Left renal pelvis (tissue), 4 donors: ENCODE data around the gene RAD9B. TPM values are rescaled to one million over a fixed set of nuclear protein-coding genes. Genes with fewer than 3 reads are reported as not detected.

Experiments
- DNase-seq, 4 donors: peaks; one replicate each; pipeline ENCODE4 v3.0.0-alpha.2; 2013; ENCODE audit warnings: low read depth in 4 of 4, low spot score in 3 of 4
- polyA plus RNA-seq, 4 donors: library from polyadenylated mRNA; unstranded; fragments of 120-200 nt; gene quantifications; one replicate each; pipeline ENCODE4 v1.2.1, GENCODE V29; 2013; ENCODE audit not compliant: insufficient read length in 4 of 4

Gene RAD9B
- polyA plus RNA-seq, 4 donors = 1.1 to 1.5 (median 1.3) TPM

GRCh38 chr12:110550981-110551380 is 48.9 kb downstream of the RAD9B start:
- no peak for DNase-seq

Other genes starting within 250 kb of the RAD9B start
- 100 to 1,000 TPM; 114 to 176 (median 150) TPM for gene ATP2A2, start 221.1 kb upstream of the RAD9B start, polyA plus RNA-seq
- gene ANAPC7, start 98.6 kb upstream of the RAD9B start, polyA plus RNA-seq = 10 to 100 TPM; 57.5 to 92.4 (median 79.1) TPM
- 100 to 1,000 TPM; 174 to 312 (median 244) TPM for gene ARPC3, start 52.0 kb upstream of the RAD9B start, polyA plus RNA-seq
- 10 to 100 TPM; 29.3 to 43.3 (median 36.2) TPM for gene GPN3, start 34.1 kb upstream of the RAD9B start, polyA plus RNA-seq
- 10 to 100 TPM; 16.4 to 23.2 (median 21.1) TPM for gene FAM216A, start 33.5 kb upstream of the RAD9B start, polyA plus RNA-seq
- gene VPS29, start 220 bp upstream of the RAD9B start, polyA plus RNA-seq = 100 to 1,000 TPM; 123 to 155 (median 141) TPM
- gene PPTC7, start 81.0 kb downstream of the RAD9B start, polyA plus RNA-seq = 10 to 100 TPM; 18.3 to 23.1 (median 20.3) TPM
- 100 to 1,000 TPM in 1 of 4 donors, 10 to 100 TPM in 3; 54.9 to 105 (median 81.8) TPM for gene TCTN1, start 111.8 kb downstream of the RAD9B start, polyA plus RNA-seq
- gene HVCN1, start 186.8 kb downstream of the RAD9B start, polyA plus RNA-seq = 10 to 100 TPM in 3 of 4 donors, 1 to 10 TPM in 1; 9.5 to 15.7 (median 11.3) TPM
- gene PPP1CC, start 240.6 kb downstream of the RAD9B start, polyA plus RNA-seq = 100 to 1,000 TPM; 181 to 216 (median 196) TPM